Suppressor macrophage (primary cell): ENCODE data around the gene KLF5.
A peak's percentile ranks its signal among the peaks of the same experiment; 100 is the strongest.
"Not testable (repeated sequence)": the region's sequence is repeated elsewhere in the genome, so short reads cannot be mapped to it uniquely, and the experiment has no call there.

Experiments used
- DNase-seq, 4 experiments: peaks; one replicate each; pipeline ENCODE4 v3.0.0-alpha.2; 2020 to 2022
- total RNA-seq, 17 experiments: gene quantifications; one replicate each; lab custom pipeline; 2026; ENCODE audit warnings: mixed read lengths in 6 of 17, inconsistent platforms in 3 of 17; lab: John Stamatoyannopoulos, UW

Gene KLF5
- total RNA-seq, result 0.33 to 16.4 (median 1.9) reads per million in 17 experiments

- peak; percentile 95 to 98 (median 96) for DNase-seq
These were observed at the start of gene KLF5 for GRCh38 chr13:73058736-73059459. KLF5 (plus strand) TSS chr13:73059005; CDS start chr13:73059328, 323 bp downstream.

GRCh38 chr13:73011751-73012150, 47.1 kb upstream of the KLF5 start:
- DNase-seq, result no peak

DNA sequence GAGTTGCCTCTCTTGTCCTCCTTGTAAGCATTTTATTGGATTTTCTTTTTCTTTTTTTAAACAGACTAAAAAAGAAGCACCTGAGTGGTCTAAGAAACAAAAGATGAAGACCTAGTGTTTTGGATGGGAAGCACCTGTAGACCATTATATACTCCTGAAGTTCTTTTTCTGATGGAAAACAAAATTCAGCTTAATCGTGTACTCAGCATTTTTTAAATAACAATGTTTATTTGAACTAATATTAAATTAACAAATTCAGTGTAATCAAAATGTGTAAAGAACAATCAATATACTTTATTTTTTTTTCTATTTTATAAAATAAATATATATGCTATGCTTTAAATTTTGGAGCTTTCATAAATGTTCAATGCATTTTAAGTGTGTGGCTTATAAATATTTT, 43.0 kb upstream of the KLF5 start:
- no peak for DNase-seq

DNA sequence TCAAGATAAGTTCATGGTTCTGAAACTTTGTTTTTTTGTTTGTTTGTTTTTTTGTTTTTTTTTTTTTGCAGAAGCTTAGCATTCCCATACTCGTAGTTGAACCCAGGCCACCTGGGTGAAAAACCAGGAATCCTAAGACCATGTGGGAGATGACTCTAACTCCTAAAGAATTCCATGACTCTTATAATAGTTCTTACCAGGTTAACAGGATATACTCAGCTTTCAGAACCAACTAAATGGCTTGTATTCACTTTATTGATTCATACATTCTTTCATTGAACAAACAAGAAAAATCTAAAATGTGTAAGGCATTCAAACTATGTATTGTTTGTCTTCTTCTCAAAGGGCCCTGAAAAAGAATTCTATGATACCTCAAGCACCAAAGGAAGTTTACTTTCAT, 40.5 kb upstream of the KLF5 start:
- DNase-seq, result no peak

DNA sequence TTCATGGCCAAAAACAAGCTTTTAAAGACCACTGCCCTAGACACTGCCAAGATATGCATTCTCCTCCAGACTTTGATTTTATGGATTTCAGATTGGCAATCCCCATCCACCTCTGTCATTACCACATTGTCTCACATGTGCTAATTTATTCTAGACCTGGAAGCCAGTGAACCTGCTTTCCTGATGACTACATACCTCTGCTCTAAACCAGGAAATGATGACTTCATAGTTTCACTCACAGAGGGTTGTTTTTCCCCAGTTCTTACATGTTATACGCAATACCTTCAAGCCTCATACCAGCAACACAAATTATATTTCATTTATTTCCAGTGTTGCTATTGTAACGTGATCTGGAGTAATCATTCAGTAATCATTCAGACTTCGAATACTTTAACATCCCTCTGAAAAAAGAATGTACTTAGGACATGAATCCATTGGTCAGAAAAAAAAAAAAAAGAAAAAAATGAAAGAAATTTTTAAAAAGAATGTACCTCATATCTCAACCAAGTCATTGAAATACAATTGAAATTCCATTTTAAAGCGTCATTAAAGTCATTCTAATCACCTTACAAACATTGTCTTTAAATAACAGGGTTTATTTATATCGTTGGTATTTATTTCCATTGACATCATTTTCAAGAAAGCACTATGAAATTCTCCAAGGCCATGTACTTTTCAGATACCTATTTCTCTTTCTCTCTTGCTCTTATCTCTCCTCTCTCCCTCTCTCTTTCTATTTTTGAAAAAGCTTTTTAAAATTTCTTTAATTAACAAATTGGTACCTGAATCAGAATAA, 33.4 kb upstream of the KLF5 start:
- DNase-seq, result no peak

GRCh38 chr13:73034901-73035300, 23.9 kb upstream of the KLF5 start:
- no peak for DNase-seq

GRCh38 chr13:73035660-73036059, 23.1 kb upstream of the KLF5 start:
- no peak for DNase-seq

DNA sequence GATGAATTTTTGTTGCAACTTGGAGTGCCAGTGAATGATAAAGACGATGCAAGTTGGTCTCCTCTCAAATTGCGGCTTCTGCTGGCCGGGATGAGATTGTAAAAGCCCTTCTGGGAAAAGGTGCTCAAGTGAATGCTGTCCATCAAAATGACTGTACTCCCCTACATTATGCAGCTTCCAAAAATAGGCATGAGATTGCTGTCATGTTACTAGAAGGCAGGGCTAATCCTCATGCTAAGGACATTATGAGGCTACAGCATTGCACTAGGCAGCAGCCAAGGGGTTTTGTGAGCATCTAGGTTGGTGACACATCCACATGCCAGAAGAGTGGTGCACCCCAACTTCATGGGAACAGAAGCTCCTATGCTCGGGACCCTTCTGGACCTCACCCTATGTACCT, 22.2 kb upstream of the KLF5 start:
- DNase-seq, result no peak

- DNase-seq, result no peak
These were observed 20.7 kb upstream of the KLF5 start for GRCh38 chr13:73038064-73038463.

DNA sequence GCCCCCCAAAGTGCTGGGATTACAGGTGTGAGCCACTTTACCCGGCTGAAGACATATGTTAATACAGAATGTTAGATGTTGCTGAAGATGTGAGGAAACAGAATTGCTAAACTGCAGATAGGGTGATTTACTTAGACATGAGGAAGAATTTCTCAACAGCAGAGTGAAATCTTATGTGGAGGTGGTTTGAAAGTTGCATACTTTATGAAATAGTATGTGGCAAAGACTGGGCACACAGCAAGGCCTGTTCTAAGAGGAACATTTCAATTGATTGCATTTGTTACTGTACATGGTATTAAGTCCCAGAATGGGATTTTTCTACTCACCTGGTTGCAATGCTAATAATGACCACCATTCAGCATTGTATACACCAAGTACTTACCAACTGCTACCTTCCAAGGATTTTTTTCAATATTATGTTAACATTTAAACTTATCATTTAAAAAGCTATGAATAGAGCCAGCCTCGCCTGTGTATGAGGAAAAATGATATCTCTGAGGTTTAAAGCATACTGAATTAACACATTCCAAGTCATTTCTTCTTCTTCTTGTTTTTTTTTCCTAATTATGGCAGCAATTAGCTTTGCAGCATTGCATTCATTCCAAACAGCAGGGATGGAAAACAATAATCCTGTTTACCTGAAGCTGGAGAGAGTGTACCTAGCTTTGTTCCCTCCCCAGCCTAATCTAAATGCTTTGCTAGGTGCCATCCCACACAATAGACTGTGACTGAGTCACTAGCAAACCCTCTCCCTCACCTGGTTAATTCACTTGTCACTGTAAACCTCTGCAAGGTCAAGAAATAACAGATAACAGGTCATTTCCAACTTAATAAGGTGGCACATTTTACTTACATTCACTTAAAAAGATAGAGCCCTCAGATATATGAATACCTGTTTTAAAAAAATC, 19.4 kb upstream of the KLF5 start:
- DNase-seq, result peak; percentile 19 to 72 (median 53)

DNA sequence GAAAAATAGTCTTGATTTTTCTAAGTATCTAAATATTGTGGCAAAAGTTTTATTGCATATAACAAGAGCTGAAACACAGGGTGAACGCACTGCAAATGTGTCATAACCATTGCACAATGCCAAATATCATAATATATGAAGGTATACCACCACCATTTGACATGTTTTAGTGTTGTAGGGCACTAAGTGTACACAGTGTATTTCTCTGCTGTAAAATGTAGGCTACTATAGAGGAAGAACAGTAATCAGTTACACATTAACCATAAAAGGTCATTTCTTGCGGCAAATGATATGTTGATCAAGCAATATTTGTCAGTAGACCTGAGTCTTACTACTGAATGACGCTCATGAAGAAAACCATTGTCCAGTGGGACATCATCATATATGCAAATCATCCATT, 18.3 kb upstream of the KLF5 start:
- DNase-seq, result no peak

DNA sequence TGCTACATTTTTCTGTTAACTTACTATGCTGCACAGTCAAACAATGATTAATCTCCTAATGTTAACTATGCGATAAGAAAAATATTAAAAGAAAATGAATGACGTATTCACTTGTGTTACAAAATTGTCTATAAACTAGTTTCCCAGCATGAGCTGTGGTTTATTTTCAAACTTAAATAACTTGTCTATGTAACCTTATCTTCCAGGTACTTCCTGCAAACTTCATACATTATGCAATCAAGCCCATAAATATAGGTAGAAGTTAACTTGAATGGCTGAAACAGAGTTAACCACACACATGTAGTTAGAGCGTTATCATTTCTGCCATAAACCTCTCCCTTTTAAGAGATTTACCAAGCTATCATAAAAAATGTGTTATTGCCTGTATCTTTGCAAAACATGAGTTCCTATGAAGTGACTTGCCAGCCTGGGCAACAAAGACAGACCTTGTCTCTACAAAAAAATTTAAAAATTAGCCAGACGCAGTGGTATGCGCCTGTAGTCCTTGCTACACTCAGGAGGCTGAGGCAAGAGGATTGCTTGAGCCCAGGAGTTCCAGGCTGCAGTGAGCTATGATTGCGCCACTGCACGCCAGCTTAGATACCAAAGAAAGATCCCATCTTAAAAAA, 17.7 kb upstream of the KLF5 start:
- DNase-seq, result no peak

GRCh38 chr13:73045031-73045430, 13.8 kb upstream of the KLF5 start:
- DNase-seq, result no peak

GRCh38 chr13:73048615-73049014, 10.2 kb upstream of the KLF5 start:
- not testable (repeated sequence) for DNase-seq

DNA sequence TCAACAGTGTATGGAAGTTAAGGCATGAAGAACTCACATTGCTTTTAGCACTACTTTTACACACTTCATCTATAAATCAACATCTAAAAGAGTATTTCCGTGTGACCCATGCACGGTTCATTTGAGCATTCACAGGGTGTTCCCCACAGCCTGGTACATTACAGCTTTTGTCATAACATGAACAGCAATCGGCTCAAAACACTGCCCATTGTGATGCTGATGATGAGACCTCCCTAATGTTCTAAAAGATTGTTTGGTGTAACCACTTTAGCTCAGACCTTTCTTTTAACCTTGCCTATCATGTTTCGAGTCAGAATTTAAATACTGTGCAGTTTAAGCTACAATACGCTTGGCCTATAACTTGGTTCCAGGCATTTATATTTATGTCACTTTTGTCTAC, 4.1 kb upstream of the KLF5 start:
- no peak for DNase-seq

GRCh38 chr13:73055813-73056564, 2.8 kb upstream of the KLF5 start:
- no peak for DNase-seq

- DNase-seq, result no peak
These were observed 2.2 kb upstream of the KLF5 start for GRCh38 chr13:73056565-73056962.

GRCh38 chr13:73057284-73058063, 1.3 kb upstream of the KLF5 start:
- DNase-seq, result no peak

DNA sequence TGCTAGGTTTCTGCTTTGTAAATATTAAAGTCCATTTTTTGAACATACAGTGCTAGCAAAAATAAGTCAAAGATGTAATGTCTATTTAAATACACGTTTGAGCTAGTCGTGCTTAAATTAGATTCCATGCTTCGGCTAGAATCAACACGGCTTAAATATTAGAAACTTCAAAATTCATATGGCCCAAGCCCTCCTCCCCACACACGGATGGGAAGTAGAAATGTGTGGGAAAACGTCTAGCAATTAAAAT, 816 bp upstream of the KLF5 start:
- DNase-seq, result no peak

DNA sequence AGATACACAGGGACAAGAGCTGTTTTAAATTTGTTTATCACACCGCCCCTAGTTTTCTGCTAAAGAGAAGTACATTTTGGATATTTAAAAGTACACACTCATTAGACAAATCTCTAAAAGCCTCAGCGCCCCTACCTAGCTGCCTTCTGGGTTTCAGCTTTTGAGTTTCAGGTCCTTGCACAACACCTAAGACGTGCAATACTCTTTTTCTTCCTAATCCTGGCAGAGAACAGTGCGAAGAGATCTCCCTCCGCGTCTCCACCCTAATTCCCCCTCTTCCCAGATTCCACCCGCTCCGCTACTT, 421 bp upstream of the KLF5 start:
- no peak for DNase-seq

DNA sequence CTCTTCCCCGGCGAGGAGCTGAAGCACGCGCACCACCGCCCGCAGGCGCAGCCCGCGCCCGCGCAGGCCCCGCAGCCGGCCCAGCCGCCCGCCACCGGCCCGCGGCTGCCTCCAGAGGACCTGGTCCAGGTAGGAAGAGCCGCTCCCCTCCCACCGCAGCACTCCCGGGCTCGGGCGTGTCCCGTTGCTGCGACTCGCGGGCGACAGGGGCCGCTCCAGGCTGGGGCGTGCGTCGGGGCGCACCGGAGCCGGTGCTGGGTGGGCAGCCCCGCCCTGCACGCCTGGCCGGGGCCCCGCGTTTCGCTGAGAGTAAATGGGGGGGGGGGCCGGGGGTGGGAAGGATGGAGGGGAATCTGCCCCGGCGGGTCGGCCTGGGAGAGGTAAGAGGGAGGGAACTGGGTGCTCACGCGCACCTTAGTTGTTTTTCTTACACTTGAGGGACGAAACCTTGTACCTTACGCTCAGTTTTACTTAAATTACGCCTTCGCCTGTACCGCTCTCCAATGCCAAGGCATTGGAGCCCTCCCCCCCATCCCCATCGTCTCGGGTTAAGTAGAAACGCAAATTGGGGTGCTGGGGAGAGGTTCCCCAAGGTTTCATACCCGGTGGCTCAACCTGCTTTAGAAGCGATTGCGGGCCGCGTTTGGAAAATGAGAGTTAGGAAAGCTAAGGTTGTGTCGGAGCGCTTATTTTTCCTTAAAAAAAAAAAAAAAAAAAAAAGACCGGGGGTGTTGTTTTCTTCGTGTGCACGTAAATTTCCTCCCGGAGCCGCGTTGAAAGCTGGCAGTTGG, 850 bp downstream of the KLF5 start:
- peak in 1 of 4 experiments; percentile 13 for DNase-seq
